PFSK-1 (cell line): Measurements from ENCODE around the gene IFT81.

Experiments used
- POLR2AphosphoS5 ChIP-seq: IDR thresholded peaks from 2 replicates; pipeline ENCODE4 v1.6.1; 2012; ENCODE audit warnings: low read depth, mild to moderate bottlenecking, control low read depth, low read length, moderate library complexity
- REST ChIP-seq, 2 experiments: IDR thresholded peaks; 2 replicates each; pipeline versions ENCODE4 v1.6.1 to v1.8.0; 2011 to 2012; ENCODE audit warnings: low read depth in 2 of 2, low read length in 2 of 2, control low read depth in 1 of 2, inconsistent platforms in 1 of 2, mild to moderate bottlenecking in 1 of 2, moderate library complexity in 1 of 2; ENCODE audit not compliant: insufficient read depth in 1 of 2

- TF ChIP-seq POLR2AphosphoS5, result no peak
- no peak for TF ChIP-seq REST (IDR thresholded peaks at IDR 0.05; ENCODE audit: insufficient read depth in 1 of 2, low read depth in 2 of 2, low read length in 2 of 2)
Measured at GRCh38 chr12:110114528-110114937, 9.6 kb upstream of the IFT81 start.
